H9 (cell line): Measurements from ENCODE around the gene NSUN3. TPM values are rescaled to one million over a fixed set of nuclear protein-coding genes. Genes with fewer than 3 reads are reported as not detected.

Experiments used
- DNase-seq: peaks from one replicate; pipeline ENCODE4 v3.0.0-alpha.2; 2017
- H2AFZ ChIP-seq: one replicate; pipeline ENCODE4 v1.6.1; 2013; ENCODE audit warnings: mild to moderate bottlenecking, low read length, control low read depth, moderate library complexity
- H2AK5ac ChIP-seq: 2 replicates; pipeline ENCODE4 v1.6.1; 2013; ENCODE audit warnings: low read length, control low read depth, mixed read lengths; ENCODE audit not compliant: insufficient read length
- H2BK120ac ChIP-seq: one replicate; pipeline ENCODE4 v1.6.1; 2013; ENCODE audit warnings: low read depth, mild to moderate bottlenecking, low read length, control low read depth, inconsistent platforms; ENCODE audit not compliant: poor library complexity, severe bottlenecking
- H2BK12ac ChIP-seq: 2 replicates; pipeline ENCODE4 v1.6.1; 2013; ENCODE audit warnings: low read length, control low read depth, mixed read lengths, low read depth; ENCODE audit not compliant: insufficient read length
- H2BK15ac ChIP-seq: 2 replicates; pipeline ENCODE4 v1.6.1; 2013; ENCODE audit warnings: low read depth, low read length, control low read depth
- H2BK20ac ChIP-seq: one replicate; pipeline ENCODE4 v1.6.1; 2013; ENCODE audit warnings: low read depth, mild to moderate bottlenecking, low read length, control low read depth, inconsistent platforms; ENCODE audit not compliant: poor library complexity, severe bottlenecking
- H2BK5ac ChIP-seq: 2 replicates; pipeline ENCODE4 v1.6.1; 2013; ENCODE audit warnings: low read length, control low read depth, mixed read lengths; ENCODE audit not compliant: insufficient read length
- H3K14ac ChIP-seq: 2 replicates; pipeline ENCODE4 v1.6.1; 2013; ENCODE audit warnings: low read length, control low read depth; ENCODE audit not compliant: insufficient read depth
- H3K18ac ChIP-seq: 2 replicates; pipeline ENCODE4 v1.6.1; 2013; ENCODE audit warnings: low read depth, mild to moderate bottlenecking, mixed read lengths, low read length, control low read depth; ENCODE audit not compliant: insufficient read length
- H3K23ac ChIP-seq: 2 replicates; pipeline ENCODE4 v1.6.1; 2013; ENCODE audit warnings: low read length, control low read depth, mixed read lengths, low read depth; ENCODE audit not compliant: insufficient read length
- H3K23me2 ChIP-seq: 2 replicates; pipeline ENCODE4 v1.6.1; 2013; ENCODE audit warnings: low read depth, mild to moderate bottlenecking, mixed read lengths, low read length, control low read depth; ENCODE audit not compliant: insufficient read length, poor library complexity, severe bottlenecking
- H3K27ac ChIP-seq: 2 replicates; pipeline ENCODE4 v1.5.1; 2013; ENCODE audit warnings: low read length, control low read depth, mixed read lengths, low read depth; ENCODE audit not compliant: insufficient read length
- H3K27me3 ChIP-seq: 2 replicates; pipeline ENCODE4 v1.6.1; 2013; ENCODE audit warnings: low read length, control low read depth, inconsistent platforms; ENCODE audit not compliant: insufficient read depth
- H3K4ac ChIP-seq: 2 replicates; pipeline ENCODE4 v1.6.1; 2013; ENCODE audit warnings: low read depth, mild to moderate bottlenecking, control low read depth, inconsistent platforms, low read length, moderate library complexity
- H3K4me1 ChIP-seq: 2 replicates; pipeline ENCODE4 v1.6.1; 2013; ENCODE audit warnings: low read length, control low read depth, inconsistent platforms; ENCODE audit not compliant: insufficient read depth
- H3K4me2 ChIP-seq: 2 replicates; pipeline ENCODE4 v1.6.1; 2013; ENCODE audit warnings: low read length, control low read depth, mixed read lengths; ENCODE audit not compliant: insufficient read length, insufficient read depth
- H3K56ac ChIP-seq: 2 replicates; pipeline ENCODE4 v1.6.1; 2013; ENCODE audit warnings: low read depth, mild to moderate bottlenecking, mixed read lengths, low read length, control low read depth; ENCODE audit not compliant: insufficient read length
- H3K79me1 ChIP-seq: 2 replicates; pipeline ENCODE4 v1.6.1; 2013; ENCODE audit warnings: low read depth, mild to moderate bottlenecking, moderate library complexity, low read length, control low read depth, inconsistent platforms; ENCODE audit not compliant: insufficient read depth, poor library complexity, severe bottlenecking
- H3K79me2 ChIP-seq: 2 replicates; pipeline ENCODE4 v1.6.1; 2013; ENCODE audit warnings: low read length, control low read depth, inconsistent platforms; ENCODE audit not compliant: insufficient read depth
- H3K9ac ChIP-seq: 2 replicates; pipeline ENCODE4 v1.6.1; 2013; ENCODE audit warnings: low read length, control low read depth, mixed read lengths; ENCODE audit not compliant: insufficient read length; ENCODE audit errors: extremely low read depth
- H3K9me3 ChIP-seq: one replicate; pipeline ENCODE4 v1.6.1; 2013; ENCODE audit warnings: low read depth, low read length, inconsistent platforms; ENCODE audit not compliant: control insufficient read depth
- H3T11ph ChIP-seq: one replicate; pipeline ENCODE4 v1.6.1; 2013; ENCODE audit warnings: mild to moderate bottlenecking, low read length, control low read depth, inconsistent platforms
- H4K20me1 ChIP-seq: one replicate; pipeline ENCODE4 v1.6.1; 2013; ENCODE audit not compliant: control insufficient read depth, insufficient read length, insufficient read depth
- H4K5ac ChIP-seq: 2 replicates; pipeline ENCODE4 v1.6.1; 2013; ENCODE audit warnings: low read depth, mild to moderate bottlenecking, mixed read lengths, low read length, control low read depth; ENCODE audit not compliant: insufficient read length
- H4K8ac ChIP-seq: replicated peaks from 2 replicates; pipeline ENCODE4 v1.6.1; 2013; ENCODE audit warnings: low read length, control low read depth, mixed read lengths, low read depth; ENCODE audit not compliant: insufficient read length
- H4K91ac ChIP-seq: 2 replicates; pipeline ENCODE4 v1.6.1; 2013; ENCODE audit warnings: low read depth, mild to moderate bottlenecking, moderate library complexity, mixed read lengths, low read length, control low read depth; ENCODE audit not compliant: insufficient read length
- H3K27ac Mint-ChIP-seq, 3 experiments: 2 replicates in 2 of 3; 3 replicates in 1 of 3; pipeline ENCODE4 v1.8.0; 2020 to 2021; ENCODE audit warnings: mixed read lengths in 3 of 3, mild to moderate bottlenecking in 1 of 3, moderate library complexity in 1 of 3
- H3K27me3 Mint-ChIP-seq: 2 replicates; pipeline ENCODE4 v1.8.0; 2021; ENCODE audit warnings: low read depth, mild to moderate bottlenecking, moderate library complexity, mixed read lengths
- H3K36me3 Mint-ChIP-seq, 3 experiments: 2 replicates in 2 of 3; 3 replicates in 1 of 3; pipeline ENCODE4 v1.8.0; 2020 to 2021; ENCODE audit warnings: low read depth in 3 of 3, mixed read lengths in 3 of 3; ENCODE audit not compliant: insufficient read depth in 1 of 3
- H3K4me1 Mint-ChIP-seq, 2 experiments: 2 replicates each; pipeline ENCODE4 v1.8.0; 2020; ENCODE audit warnings: mixed read lengths in 2 of 2
- H3K4me3 Mint-ChIP-seq, 2 experiments: 2 replicates in 1 of 2; 3 replicates in 1 of 2; pipeline ENCODE4 v1.8.0; 2020 to 2021; ENCODE audit warnings: mild to moderate bottlenecking in 2 of 2, mixed read lengths in 2 of 2, moderate library complexity in 1 of 2
- H3K9me3 Mint-ChIP-seq, 2 experiments: 2 replicates in 1 of 2; 3 replicates in 1 of 2; pipeline ENCODE4 v1.8.0; 2020; ENCODE audit warnings: mild to moderate bottlenecking in 2 of 2, mixed read lengths in 2 of 2, moderate library complexity in 1 of 2
- CTCF ChIP-seq: fragments of 200-600 bp; sonication (generic); conservative IDR thresholded peaks from 3 replicates; pipeline ENCODE4 v1.8.0; 2021; ENCODE audit warnings: antibody characterized with exemption, mild to moderate bottlenecking
- WGBS: extraction: QIAGEN DNeasy Blood & Tissue Kit; methylation state at CpG from one replicate; pipeline ENCODE4 v1.1.7; 2013; ENCODE audit warnings: missing lambda C conversion rate, low lambda C conversion rate, mixed read lengths; ENCODE audit not compliant: insufficient read length; ENCODE audit errors: extremely low coverage; 5-methylcytosine and 5-hydroxymethylcytosine counted together
- total RNA-seq: library from RNA; stranded (reverse); gene quantifications from 2 replicates; pipeline ENCODE4 v1.2.1, GENCODE V29; 2021

Gene NSUN3
- total RNA-seq, 1 experiment from 2014 or later: 7.4 TPM

DNA sequence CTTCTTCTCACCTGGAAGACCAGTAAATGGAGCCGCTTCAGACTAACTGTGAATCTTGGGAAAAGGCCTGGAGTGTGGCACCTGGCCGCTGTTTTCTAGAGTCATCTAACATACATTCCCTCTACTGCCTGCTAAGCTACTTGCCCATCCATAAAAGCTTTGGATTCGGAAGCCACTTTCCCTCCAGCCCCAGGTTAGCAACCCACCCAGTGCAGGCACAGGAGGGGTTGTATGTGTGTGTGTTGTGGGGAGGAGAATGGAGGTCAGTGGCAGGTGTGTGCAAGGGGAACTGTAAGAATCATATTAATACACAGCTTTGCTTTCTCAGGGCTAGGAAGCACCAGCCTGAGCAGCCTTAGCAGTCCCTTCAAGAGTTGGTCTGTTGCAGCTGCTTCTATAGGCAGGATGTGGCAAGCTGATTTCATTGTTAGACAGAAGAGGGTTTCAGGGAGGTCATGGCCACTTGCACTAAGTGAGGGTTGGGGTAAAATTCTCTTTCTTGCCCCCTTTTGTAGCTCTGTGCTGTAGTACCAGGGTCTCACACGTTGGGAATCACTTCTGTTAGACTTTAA lies 8.9 kb downstream of the NSUN3 start:
- Histone ChIP-seq H3K18ac (no peak overlapping the region), H3K4me2 (no peak overlapping the region), H2AFZ (no peak overlapping the region), H2BK15ac (no peak overlapping the region), H3K23me2 (no peaks in the 10 kb centered on the region), H3K79me1 (no peaks in the 10 kb centered on the region), H3K4ac (no peak overlapping the region), H2BK20ac (no peak overlapping the region), H3K27ac (no peak overlapping the region), H4K91ac (no peak overlapping the region), H2BK12ac (no peak overlapping the region), H3K27me3 (no peaks in the 10 kb centered on the region), H3K4me1 (no peaks in the 10 kb centered on the region), H2AK5ac (no peak overlapping the region), H4K20me1 (no peaks in the 10 kb centered on the region), H3K79me2 (no peaks in the 10 kb centered on the region), H4K5ac (no peak overlapping the region), H3K56ac (no peak overlapping the region), H4K8ac (no peak overlapping the region), H3K14ac (no peak overlapping the region), H2BK5ac (no peak overlapping the region), H3K23ac (no peak overlapping the region), H2BK120ac (no peak overlapping the region), H3T11ph (no peak overlapping the region), H3K9me3 (no peaks in the 10 kb centered on the region), H3K9ac (no peak overlapping the region)
- no peak for TF ChIP-seq CTCF
- Mint-ChIP-seq H3K4me1 (0 out of 4 replicates have a peak, but pooled peaks cover 0 to 2% of the 10 kb centered on the region in 2 experiments), H3K27me3 (no peaks in the 10 kb centered on the region), H3K36me3 (peaks cover 9 to 19% (median 19%) of the 10 kb centered on the region in 3 experiments), H3K9me3 (peaks cover 0 to 4% of the 10 kb centered on the region in 2 experiments; a peak in 1 of 5 replicates), H3K4me3 (no peak overlapping the region), H3K27ac (no peak overlapping the region)
- WGBS: no CpG with 5 or more reads among the region's 4 CpGs
- DNase-seq: no peak
